HG02678 (cell line): ENCODE results near the gene UBALD2.
"Not testable (repeated sequence)": the region's sequence is repeated elsewhere in the genome, so short reads cannot be mapped to it uniquely, and the experiment has no call there.

ENCODE experiments used
- ATAC-seq: cut with Tn5 transposase; IDR thresholded peaks from one replicate; pipeline ENCODE4 v1.9.1; 2021; ENCODE audit warnings: mild to moderate bottlenecking, moderate library complexity; ENCODE audit not compliant: unreplicated experiment

Gene UBALD2

DNA sequence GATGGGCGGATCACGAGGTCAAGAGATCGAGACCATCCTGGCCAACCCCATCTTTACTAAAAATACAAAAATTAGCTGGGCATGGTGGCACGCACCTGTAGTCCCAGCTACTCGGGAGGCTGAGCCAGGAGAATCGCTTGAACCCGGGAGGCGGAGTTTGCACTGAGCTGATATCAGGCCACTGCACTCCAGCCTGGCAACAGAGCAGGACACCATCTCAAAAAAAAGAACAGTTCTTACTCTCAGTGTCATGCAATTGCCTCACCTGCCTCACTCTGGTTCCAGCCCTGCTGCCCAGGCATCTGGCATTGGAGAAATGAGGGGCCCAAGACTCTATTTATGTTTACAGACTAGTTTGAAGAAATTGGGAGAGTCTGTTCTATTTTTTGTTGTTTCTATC, 20.4 kb upstream of the UBALD2 start:
- ATAC-seq, result not testable (repeated sequence)

DNA sequence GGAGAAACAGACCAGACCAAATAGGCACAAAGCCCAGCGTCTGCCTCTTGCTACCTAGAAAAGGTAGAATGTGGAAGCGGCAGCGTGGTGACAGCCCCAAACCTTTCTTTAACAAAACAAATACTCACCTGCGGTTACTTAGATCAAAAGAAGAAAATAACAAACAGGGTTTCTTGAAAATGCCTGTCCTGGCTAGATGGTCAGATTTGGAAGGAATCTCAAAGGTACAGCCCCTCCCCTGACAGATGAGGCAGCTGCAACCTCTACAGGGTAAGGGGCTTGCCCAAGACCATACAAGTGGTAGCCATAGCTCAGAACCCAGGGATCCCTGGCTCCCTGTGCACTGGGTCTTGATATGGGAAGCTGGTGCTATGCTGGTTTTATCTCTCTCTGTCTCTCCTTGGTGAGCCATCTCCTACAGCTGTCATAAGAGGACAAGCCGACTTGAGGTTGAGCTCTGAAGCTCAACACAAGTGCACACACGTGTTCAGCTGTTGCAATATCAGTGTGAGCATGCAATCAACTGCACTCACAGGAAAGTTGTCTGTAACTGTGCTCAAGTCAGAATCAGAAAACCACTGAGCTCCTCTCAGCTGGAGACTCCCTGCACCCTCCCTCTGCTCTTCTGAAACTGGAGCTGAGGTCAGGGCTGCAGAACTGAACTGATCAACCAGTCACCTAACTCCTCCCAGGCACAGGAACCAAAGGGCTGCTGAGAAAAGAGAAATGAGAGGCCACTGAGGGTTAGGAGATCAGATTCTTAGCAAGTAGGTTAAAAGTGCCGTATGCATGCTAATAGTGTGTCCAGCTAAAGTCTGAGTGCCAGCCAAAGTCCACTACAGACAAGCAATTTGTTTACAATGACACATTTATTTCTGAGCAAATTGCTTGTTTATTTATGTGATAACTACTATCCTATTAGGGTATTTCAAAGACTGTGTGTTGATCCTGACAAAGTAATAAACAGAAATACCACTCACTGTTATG, 18.8 kb upstream of the UBALD2 start:
- peak; percentile 98 for ATAC-seq

- ATAC-seq, result no peak
These were observed 17.8 kb upstream of the UBALD2 start for GRCh38 chr17:76247304-76247703.

DNA sequence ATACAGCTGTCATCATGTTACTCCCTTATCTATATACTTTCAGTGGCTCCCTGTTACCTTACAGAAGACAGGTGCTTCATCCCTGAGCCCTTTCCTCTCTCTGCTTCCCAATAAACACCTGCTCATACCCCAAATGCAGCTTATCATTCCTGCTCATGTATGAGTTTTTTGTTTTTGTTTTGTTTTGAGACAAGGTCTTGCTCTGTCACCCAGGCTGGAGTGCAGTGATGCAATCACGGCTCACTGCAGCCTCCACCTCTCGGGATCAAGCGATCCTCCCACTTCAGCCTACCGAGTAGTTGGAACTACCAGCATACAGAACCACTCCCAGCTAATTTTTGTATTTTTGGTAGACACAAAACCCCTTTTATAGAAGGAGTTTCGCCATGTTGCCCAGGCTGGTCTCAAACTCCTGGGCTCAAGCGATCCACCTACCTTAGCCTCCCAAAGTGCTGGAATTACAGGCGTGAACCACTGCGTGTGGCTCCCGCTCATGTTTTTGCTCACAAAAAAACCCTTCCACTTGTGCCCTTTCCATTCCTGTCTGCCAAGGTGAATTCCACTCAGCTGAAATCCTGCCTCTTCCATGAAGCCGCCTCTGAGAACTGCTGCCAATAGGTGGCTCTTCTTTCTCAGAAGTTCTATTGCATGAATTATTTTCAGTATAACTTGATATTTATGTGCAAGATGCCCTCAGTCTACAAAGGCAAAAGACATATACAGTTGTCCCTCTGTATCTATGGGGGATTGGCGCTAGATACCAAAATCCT, 16.9 kb upstream of the UBALD2 start:
- no peak for ATAC-seq

DNA sequence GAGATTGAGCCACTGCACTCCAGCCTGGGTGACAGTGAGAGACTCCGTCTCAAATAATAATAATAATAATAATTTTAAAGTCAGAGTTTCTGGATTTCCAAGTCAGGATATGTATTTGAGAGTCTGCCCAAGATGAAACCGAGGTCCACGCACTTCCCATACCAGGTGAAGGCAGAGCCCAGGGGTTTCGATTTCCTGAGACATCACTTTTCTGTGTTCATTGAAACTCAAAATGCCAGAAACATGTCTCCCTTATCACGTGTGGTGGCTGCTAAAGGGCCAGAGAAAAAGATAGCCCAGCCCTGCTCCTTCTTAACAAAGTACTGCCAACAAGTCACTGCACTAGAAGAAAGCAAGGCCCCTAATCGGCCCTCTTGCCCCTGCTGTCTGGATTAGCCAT, 15.0 kb upstream of the UBALD2 start:
- no peak for ATAC-seq

- no peak for ATAC-seq
These were observed 13.6 kb upstream of the UBALD2 start for GRCh38 chr17:76251478-76252039.

DNA sequence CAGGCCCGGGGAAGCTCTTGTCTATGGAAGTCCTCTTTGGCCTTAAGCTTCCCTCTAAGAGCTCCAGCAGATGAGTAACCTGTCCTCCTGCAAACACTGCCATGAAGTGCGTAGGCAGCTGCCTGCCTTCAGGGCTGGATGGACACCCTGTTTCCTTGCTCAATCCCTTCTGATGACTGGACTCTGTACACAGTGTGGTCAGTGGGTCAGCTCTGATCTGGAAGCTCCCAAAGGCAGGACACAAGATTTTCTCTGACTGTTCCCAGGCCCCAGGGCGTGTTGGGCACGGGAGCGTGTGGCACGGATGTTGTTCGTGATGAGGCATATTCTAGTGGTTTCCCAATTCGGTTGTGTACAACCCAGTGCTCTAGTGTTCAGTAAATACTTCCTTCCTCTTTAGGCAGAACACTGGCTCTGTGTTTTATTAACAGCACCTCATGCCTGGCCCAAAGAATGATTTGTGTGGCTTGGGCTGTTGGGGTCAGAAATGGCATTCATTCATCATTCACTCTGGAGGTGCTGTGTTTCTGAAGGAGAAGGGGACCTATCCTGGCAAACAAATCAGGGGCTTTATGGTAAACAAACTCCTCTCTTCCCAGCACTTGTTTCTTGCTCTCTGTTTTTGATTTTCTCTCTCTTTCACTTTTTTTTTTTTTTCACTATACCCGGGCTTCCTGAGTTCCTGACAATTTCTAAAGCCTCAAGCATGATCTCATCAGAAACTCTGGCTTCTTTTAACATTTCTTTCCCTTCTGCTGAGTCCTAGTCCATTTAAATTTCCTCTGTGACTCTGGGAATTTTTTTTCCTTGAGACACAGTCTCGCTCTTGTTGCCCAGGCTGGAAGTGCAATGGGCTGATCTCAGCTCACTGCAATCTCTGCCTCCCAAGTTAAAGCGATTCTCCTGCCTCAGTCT, 12.9 kb upstream of the UBALD2 start:
- peak; percentile 62 for ATAC-seq

DNA sequence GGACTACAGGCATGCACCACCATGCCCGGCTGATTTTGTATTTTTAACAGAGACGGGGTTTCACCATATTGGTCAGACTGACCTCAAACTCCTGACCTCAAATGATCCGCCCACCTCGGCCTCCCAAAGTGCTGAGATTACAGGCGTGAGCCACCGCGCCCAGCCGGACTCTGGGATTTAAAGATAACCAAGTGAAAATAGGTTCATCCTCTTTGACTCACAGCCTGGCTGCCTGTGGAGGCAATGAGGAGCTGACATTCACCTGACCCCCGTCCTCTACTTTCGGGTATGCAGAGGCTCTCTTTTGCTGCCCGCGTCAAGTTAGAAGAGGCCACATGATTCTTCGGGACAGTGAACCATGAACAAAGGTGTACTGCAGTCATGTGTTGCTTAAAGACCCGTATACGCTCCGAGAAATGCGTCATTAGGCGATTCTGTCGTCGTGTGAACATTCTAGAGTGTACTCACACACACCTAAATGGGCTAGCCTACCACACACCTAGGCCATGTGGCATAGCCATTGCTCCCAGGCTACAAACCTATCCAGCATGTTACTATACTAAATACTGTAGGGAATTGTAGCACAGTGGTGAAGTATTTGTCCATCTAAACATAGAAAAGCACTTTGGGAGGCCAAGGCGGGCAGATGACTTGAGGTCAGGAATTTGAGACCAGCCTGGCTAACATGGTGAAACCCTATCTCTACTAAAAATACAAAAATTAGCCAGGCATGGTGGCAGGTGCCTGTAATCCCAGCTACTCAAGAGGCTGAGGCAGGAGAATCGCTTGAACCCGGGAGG, 12.0 kb upstream of the UBALD2 start:
- ATAC-seq, result not testable (repeated sequence)

DNA sequence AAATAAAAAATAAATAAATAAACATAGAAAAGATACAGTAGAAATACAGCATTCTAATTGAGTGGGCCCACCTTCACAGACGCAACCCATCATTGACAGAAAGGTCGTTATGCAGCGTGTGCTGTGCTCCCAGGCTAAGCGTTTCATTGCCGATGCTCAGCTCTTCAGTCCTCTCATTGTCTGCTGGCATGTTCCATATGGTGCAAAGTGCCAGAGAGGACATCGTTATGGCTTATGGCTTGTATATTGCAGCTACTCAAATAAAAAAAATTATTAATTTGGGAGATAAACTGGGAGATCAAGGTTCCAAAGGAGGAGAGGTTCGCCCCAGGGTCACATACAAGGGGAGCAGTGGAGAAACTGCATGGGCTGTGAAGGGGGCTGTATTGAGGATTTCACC, 11.3 kb upstream of the UBALD2 start:
- no peak for ATAC-seq

DNA sequence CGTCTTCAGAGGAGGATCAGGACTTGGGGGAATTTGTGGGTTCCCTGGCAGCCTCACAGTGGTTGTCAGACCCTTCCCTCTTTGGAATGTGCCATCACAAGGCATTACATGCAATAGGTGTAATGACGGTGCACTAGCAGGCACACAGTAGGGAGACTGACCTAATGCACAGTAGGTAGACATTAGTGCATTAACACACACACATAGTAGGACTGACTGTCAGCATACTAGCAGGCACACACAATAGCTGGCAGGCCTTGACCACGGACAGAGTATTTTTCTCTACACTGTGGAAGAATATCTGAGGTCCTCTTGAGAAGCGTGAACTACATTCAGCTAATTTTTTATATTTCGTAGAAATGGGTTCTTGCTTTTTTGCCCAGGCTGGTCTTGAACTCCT, 10.9 kb upstream of the UBALD2 start:
- no peak for ATAC-seq

DNA sequence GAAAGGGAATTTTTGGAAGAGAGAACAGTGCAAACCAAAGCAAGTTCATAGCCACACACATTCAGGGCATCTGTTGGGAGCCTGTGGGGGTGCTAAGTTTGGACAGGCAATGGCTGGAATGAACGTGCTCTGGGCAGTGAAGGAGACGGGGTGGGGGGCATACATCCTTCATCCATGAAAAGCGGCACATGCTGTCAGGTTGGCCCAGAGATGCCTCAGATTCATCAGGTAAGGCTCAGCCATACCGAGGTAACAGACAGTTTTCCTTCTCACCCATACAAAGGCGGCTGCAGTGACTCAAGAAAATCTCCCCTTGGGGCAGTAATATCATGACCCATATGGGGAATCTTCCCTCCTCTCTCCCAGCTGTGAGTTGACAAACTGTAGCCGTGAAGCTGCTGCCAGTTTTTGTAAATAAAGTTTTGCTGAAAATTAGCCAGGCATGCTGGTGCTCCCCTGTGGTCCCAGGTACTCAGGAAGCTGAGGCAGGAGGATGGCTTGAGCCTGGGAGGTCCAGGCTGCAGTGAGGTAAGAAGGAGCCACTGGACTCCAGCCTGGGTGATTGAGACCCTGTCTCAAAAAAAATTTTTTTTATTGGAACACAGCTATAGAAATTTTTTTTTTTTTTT, 9.2 kb upstream of the UBALD2 start:
- ATAC-seq, result no peak

GRCh38 chr17:76256430-76257050, 8.6 kb upstream of the UBALD2 start:
- ATAC-seq, result not testable (repeated sequence)

DNA sequence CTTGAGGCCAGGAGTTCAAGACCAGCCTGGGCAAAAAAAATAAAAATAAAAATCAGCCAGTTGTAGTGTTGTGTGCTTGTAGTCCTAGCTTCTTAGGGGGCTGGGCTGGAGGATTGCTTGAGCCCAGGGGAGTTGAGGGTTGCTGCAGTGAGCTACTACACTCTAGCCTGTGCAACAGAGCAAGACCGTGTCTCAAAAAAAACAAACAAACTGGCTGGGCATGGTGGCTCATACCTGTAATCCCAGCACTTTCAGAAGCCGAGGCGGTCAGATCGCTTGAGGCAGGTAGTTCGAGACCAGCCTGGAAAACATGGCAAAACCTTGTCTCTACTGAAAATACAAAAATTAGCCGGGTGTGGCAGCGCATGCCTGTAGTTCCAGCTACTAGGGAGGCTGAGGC, 4.9 kb upstream of the UBALD2 start:
- no peak for ATAC-seq

GRCh38 chr17:76260669-76261068, 4.5 kb upstream of the UBALD2 start:
- ATAC-seq, result no peak

GRCh38 chr17:76261421-76262215, 3.5 kb upstream of the UBALD2 start:
- ATAC-seq, result no peak

DNA sequence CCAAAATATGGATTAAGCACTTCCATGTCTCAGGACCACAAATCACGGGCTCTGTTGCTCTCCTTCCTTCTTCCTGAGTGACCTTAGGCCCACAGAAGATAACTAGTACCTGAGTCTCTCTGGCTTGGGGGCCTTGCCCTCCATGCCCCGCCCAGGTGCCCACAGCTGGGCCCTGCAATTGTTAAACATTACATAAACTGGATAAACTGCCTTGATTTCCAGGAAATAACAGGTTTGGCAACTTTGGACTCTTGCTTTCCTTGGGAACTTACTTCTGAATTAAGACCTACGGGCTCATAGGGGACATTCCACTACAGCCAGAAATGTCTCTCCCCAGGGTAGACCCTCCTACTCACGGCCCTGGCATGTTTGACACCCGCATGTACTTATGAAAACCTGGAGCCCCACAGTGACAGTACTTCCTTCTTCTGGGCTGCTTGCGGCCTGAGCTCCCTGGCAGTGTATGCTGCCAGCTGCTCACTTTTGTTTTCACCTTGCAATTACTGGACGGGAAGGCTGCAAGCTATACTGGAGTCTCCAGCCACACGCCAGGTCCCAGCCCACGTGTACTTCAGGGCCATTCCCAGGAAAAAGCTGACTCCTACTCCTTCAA, 2.3 kb upstream of the UBALD2 start:
- no peak for ATAC-seq

DNA sequence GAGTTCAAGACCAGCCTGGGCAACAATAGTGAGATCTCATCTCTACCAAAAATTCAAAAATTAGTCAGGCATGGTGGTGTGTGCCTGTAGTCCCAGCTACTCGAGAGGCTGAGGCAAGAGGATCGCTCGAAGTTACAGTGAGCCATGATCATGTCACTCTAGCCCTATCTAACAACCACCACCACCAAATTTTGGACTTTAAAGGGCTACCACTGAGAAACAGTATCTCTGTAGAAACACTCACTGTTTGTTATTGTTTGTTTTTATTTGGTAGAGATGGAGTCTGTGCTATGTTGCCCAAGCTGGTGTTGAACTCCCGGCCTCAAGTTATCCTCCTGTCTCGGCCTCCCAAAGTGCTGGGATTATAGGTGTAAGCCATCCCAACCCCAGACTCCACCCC, 1.3 kb upstream of the UBALD2 start:
- ATAC-seq, result no peak

DNA sequence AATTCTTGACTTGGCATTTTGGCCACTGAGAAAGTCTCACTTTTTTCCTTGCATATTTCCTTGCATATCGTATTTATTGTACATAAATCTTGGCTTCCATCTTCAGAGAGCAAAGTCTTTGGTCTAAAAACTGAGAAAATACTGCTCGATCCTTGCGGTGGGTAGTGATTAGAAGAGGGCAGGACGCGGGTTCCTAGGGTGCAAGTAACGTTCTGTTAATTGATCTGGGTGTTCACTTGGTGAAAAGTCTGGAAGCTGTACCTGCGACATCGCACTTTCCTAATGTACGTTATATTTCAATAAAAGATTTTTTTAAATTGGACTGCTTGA, 758 bp upstream of the UBALD2 start:
- no peak for ATAC-seq
